HepG2 (cell line): ENCODE measurements around the gene STAG3. TPM values are rescaled to one million over a fixed set of nuclear protein-coding genes. Genes with fewer than 3 reads are reported as not detected.

ENCODE experiments used
- EHMT2 ChIP-seq: fragments of 200-600 bp; sonication (generic); IDR thresholded peaks from 2 replicates; pipeline ENCODE4 v1.7.0; 2017; ENCODE audit warnings: antibody characterized with exemption, low read depth, low read length, borderline replicate concordance
- FOXA1 ChIP-seq, 2 experiments: fragments of 450-650 bp in 1 of 2; sonication (generic) in 1 of 2; formaldehyde crosslinking in 1 of 2; IDR thresholded peaks; 2 replicates each; pipeline versions ENCODE4 v1.4.0 to v1.6.1; 2016 to 2020; ENCODE audit warnings: missing genetic modification reagents in 1 of 2
- FOXM1 ChIP-seq: sonication (generic); formaldehyde crosslinking; IDR thresholded peaks from 2 replicates; pipeline ENCODE4 v1.5.0; 2020; ENCODE audit warnings: missing genetic modification reagents
- IKZF1 ChIP-seq: fragments of 450-650 bp; IDR thresholded peaks from 2 replicates; pipeline ENCODE4 v1.7.1; 2016
- JUNB ChIP-seq: sonication (generic); formaldehyde crosslinking; IDR thresholded peaks from 2 replicates; pipeline ENCODE4 v1.8.0; 2022; ENCODE audit warnings: missing genetic modification reagents, mild to moderate bottlenecking, borderline replicate concordance
- MXI1 ChIP-seq: IDR thresholded peaks from 3 replicates; pipeline ENCODE4 v1.6.1; 2012; ENCODE audit warnings: low read depth, low read length, inconsistent platforms, borderline replicate concordance
- NR3C1 ChIP-seq: sonication (generic); formaldehyde crosslinking; IDR thresholded peaks from 2 replicates; pipeline ENCODE4 v1.4.0; 2020; ENCODE audit warnings: missing genetic modification reagents
- RFX1 ChIP-seq: fragments of 450-650 bp; IDR thresholded peaks from 2 replicates; pipeline ENCODE4 v1.6.1; 2017
- ZNF350 ChIP-seq: sonication (generic); formaldehyde crosslinking; IDR thresholded peaks from 2 replicates; pipeline ENCODE4 v1.4.0; 2020; ENCODE audit warnings: mild to moderate bottlenecking, low read depth, missing genetic modification reagents, borderline replicate concordance
- ZNF552 ChIP-seq: sonication (generic); formaldehyde crosslinking; IDR thresholded peaks from 2 replicates; pipeline ENCODE4 v1.9.0; 2022; ENCODE audit warnings: missing genetic modification reagents, mild to moderate bottlenecking, borderline replicate concordance
- ZNF644 ChIP-seq: IDR thresholded peaks from 2 replicates; pipeline ENCODE4 v1.6.1; 2016; ENCODE audit warnings: low read depth
- polyA plus RNA-seq, 8 experiments: library from polyadenylated mRNA; depleted of rRNA in 3 of 8; stranded (reverse) in 7 of 8; unstranded in 1 of 8; fragments of >200 nt; fragmentation: Illumina TruSeq in 4 of 8; extraction: Trizol in 4 of 8; gene quantifications; 2 replicates each; pipeline versions ENCODE4 v1.2.1 to v1.2.3, GENCODE V29; 2011 to 2016; ENCODE audit warnings: low read depth in 4 of 8, missing spikeins in 1 of 8, mixed read lengths in 1 of 8; ENCODE audit not compliant: insufficient read depth in 1 of 8
- total RNA-seq, 5 experiments: library from RNA; depleted of rRNA; stranded (reverse); fragments of >200 nt; fragmentation: Illumina TruSeq; extraction: Trizol; gene quantifications; 2 replicates each; pipeline ENCODE4 v1.2.3, GENCODE V29; 2016; ENCODE audit warnings: low read depth in 1 of 5
- TF ChIP-seq, protein P1 (sequence below): conservative IDR thresholded peaks from 2 replicates; pipeline ENCODE4 v1.6.1; 2018; ENCODE audit warnings: missing genetic modification reagents
- TF ChIP-seq, protein P2 (sequence below): sonication (generic); formaldehyde crosslinking; IDR thresholded peaks from 2 replicates; pipeline ENCODE4 v1.4.0; 2020; ENCODE audit warnings: missing genetic modification reagents
- TF ChIP-seq, protein P3 (sequence below): sonication (generic); formaldehyde crosslinking; IDR thresholded peaks from 2 replicates; pipeline ENCODE4 v1.4.0; 2020; ENCODE audit warnings: mild to moderate bottlenecking, low read depth, missing genetic modification reagents
- TF ChIP-seq, protein P4 (sequence below): sonication (generic); formaldehyde crosslinking; IDR thresholded peaks from 2 replicates; pipeline ENCODE4 v1.4.0; 2020; ENCODE audit warnings: missing genetic modification reagents
- TF ChIP-seq, protein P5 (sequence below): IDR thresholded peaks from 2 replicates; pipeline ENCODE4 v1.6.1; 2016; ENCODE audit warnings: mild to moderate bottlenecking
- TF ChIP-seq, protein P6 (sequence below): sonication (generic); formaldehyde crosslinking; conservative IDR thresholded peaks from 2 replicates; pipeline ENCODE4 v1.8.0; 2022; ENCODE audit warnings: mild to moderate bottlenecking, moderate library complexity, missing genetic modification reagents
- TF ChIP-seq, protein P7 (sequence below): sonication (generic); formaldehyde crosslinking; IDR thresholded peaks from 2 replicates; pipeline ENCODE4 v1.9.0; 2021; ENCODE audit warnings: missing genetic modification reagents, mild to moderate bottlenecking, borderline replicate concordance

STAG3 gene
- total and polyA plus RNA-seq, 2 of the 13 experiments (the other 11 are each of a cell fraction or from before 2014, with no cell fraction given), result 0.09 to 0.33 TPM

DNA sequence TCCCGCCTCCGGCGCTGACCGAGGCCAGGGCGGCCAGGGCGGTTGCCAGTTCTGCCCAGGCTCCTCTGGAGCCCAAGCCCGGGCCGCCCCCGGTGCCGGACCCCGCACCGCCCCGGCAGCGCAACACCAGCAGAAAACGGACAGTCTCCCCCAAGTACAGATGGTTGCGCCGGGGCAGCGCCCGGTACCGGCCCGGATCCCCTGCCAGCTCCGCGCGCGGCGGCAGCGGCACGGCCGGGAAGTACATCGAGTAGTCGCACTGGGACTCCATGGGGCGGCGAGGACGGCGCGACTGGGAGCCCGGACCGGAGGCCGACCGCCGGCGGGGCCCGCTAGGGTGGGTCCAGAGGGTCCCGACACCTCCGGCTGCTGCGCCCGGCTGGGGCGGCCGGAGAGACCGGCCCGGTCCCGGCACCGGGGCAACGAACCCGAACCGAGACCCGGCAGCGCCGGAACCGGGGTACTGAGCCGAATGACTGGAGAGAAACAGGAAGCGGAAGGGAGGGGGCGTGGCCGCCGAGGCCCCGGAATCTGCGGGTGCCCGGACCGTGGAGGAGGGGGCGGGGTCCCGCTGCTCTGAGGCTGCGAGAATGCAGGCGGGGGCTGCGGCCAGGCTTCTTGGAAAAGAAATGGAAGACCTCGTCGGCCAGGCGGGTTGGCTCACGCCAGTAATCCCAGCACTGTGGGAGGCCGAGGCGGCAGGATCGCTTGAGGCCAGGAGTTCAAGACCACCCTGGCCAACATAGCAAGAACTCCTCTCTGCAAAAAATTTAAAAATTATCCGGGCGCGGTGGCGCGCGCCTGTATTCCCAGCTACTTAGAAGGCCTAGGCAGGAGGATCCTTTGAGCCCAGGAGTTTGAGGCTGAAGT lies 19.3 kb upstream of the STAG3 start, which contains the start of gene TRAPPC14 (continued):
- TF ChIP-seq, protein P1, sequence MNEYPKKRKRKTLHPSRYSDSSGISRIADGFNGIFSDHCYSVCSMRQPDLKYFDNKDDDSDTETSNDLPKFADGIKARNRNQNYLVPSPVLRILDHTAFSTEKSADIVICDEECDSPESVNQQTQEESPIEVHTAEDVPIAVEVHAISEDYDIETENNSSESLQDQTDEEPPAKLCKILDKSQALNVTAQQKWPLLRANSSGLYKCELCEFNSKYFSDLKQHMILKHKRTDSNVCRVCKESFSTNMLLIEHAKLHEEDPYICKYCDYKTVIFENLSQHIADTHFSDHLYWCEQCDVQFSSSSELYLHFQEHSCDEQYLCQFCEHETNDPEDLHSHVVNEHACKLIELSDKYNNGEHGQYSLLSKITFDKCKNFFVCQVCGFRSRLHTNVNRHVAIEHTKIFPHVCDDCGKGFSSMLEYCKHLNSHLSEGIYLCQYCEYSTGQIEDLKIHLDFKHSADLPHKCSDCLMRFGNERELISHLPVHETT, result peak; percentile 74
- TF ChIP-seq, protein P2, sequence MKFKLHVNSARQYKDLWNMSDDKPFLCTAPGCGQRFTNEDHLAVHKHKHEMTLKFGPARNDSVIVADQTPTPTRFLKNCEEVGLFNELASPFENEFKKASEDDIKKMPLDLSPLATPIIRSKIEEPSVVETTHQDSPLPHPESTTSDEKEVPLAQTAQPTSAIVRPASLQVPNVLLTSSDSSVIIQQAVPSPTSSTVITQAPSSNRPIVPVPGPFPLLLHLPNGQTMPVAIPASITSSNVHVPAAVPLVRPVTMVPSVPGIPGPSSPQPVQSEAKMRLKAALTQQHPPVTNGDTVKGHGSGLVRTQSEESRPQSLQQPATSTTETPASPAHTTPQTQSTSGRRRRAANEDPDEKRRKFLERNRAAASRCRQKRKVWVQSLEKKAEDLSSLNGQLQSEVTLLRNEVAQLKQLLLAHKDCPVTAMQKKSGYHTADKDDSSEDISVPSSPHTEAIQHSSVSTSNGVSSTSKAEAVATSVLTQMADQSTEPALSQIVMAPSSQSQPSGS, result peak; percentile 67; the same call in 1 of the 2 replicates
- TF ChIP-seq JUNB (CRISPR knock-in tag), result no peak
- TF ChIP-seq IKZF1, result no peak
- TF ChIP-seq, protein P3, sequence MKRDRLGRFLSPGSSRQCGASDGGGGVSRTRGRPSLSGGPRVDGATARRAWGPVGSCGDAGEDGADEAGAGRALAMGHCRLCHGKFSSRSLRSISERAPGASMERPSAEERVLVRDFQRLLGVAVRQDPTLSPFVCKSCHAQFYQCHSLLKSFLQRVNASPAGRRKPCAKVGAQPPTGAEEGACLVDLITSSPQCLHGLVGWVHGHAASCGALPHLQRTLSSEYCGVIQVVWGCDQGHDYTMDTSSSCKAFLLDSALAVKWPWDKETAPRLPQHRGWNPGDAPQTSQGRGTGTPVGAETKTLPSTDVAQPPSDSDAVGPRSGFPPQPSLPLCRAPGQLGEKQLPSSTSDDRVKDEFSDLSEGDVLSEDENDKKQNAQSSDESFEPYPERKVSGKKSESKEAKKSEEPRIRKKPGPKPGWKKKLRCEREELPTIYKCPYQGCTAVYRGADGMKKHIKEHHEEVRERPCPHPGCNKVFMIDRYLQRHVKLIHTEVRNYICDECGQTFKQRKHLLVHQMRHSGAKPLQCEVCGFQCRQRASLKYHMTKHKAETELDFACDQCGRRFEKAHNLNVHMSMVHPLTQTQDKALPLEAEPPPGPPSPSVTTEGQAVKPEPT (CRISPR knock-in tag), result 0 out of 2 replicates have a peak, but pooled peaks have one; percentile 74
- peak; percentile 46; the same call in 1 of the 3 replicates for TF ChIP-seq MXI1
- no peak; the same call in 1 of the 2 replicates for TF ChIP-seq ZNF552 (CRISPR knock-in tag)
- no peak for TF ChIP-seq FOXM1
- TF ChIP-seq ZNF644 (CRISPR knock-in tag), result no peak
- TF ChIP-seq ZNF350 (CRISPR knock-in tag), result peak; percentile 45; the same call in 1 of the 2 replicates
- no peak for TF ChIP-seq EHMT2
- TF ChIP-seq RFX1, result no peak
- TF ChIP-seq, protein P4, sequence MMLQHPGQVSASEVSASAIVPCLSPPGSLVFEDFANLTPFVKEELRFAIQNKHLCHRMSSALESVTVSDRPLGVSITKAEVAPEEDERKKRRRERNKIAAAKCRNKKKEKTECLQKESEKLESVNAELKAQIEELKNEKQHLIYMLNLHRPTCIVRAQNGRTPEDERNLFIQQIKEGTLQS (CRISPR knock-in tag), result no peak
- no peak for TF ChIP-seq NR3C1 (CRISPR knock-in tag)
- TF ChIP-seq, protein P5, sequence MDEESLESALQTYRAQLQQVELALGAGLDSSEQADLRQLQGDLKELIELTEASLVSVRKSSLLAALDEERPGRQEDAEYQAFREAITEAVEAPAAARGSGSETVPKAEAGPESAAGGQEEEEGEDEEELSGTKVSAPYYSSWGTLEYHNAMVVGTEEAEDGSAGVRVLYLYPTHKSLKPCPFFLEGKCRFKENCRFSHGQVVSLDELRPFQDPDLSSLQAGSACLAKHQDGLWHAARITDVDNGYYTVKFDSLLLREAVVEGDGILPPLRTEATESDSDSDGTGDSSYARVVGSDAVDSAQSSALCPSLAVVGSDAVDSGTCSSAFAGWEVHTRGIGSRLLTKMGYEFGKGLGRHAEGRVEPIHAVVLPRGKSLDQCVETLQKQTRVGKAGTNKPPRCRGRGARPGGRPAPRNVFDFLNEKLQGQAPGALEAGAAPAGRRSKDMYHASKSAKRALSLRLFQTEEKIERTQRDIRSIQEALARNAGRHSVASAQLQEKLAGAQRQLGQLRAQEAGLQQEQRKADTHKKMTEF (CRISPR knock-in tag), result peak; percentile 70
- no peak for TF ChIP-seq FOXA1 (IDR thresholded peaks at IDR 0.05)
- TF ChIP-seq FOXA1 (CRISPR knock-in tag; IDR thresholded peaks at IDR 0.05), result no peak
- TF ChIP-seq, protein P6, sequence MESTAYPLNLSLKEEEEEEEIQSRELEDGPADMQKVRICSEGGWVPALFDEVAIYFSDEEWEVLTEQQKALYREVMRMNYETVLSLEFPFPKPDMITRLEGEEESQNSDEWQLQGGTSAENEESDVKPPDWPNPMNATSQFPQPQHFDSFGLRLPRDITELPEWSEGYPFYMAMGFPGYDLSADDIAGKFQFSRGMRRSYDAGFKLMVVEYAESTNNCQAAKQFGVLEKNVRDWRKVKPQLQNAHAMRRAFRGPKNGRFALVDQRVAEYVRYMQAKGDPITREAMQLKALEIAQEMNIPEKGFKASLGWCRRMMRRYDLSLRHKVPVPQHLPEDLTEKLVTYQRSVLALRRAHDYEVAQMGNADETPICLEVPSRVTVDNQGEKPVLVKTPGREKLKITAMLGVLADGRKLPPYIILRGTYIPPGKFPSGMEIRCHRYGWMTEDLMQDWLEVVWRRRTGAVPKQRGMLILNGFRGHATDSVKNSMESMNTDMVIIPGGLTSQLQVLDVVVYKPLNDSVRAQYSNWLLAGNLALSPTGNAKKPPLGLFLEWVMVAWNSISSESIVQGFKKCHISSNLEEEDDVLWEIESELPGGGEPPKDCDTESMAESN, result peak; percentile 41; the same call in 1 of the 2 replicates
- TF ChIP-seq, protein P7, sequence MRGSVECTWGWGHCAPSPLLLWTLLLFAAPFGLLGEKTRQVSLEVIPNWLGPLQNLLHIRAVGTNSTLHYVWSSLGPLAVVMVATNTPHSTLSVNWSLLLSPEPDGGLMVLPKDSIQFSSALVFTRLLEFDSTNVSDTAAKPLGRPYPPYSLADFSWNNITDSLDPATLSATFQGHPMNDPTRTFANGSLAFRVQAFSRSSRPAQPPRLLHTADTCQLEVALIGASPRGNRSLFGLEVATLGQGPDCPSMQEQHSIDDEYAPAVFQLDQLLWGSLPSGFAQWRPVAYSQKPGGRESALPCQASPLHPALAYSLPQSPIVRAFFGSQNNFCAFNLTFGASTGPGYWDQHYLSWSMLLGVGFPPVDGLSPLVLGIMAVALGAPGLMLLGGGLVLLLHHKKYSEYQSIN, result no peak
